Measurements from ENCODE around the gene SH3RF3. TPM values are rescaled to one million over a fixed set of nuclear protein-coding genes. Genes with fewer than 3 reads are reported as not detected.

SH3RF3 gene
- polyA plus RNA-seq, 5 donors: 6.1 to 8.9 (median 7.3) TPM

GRCh38 chr2:109387778-109388469, 258.9 kb downstream of the SH3RF3 start:
- DNase-seq: no peak

- no peak for DNase-seq
These were observed 262.2 kb downstream of the SH3RF3 start for GRCh38 chr2:109391243-109391642.

GRCh38 chr2:109392140-109392539, 263.1 kb downstream of the SH3RF3 start:
- DNase-seq: no peak

GRCh38 chr2:109392816-109393661, 264.0 kb downstream of the SH3RF3 start:
- no peak for DNase-seq

- no peak for DNase-seq
These were observed 264.6 kb downstream of the SH3RF3 start for GRCh38 chr2:109393662-109393972.

GRCh38 chr2:109395494-109396201, 266.6 kb downstream of the SH3RF3 start:
- no peak for DNase-seq

- DNase-seq: no peak
These were observed 267.5 kb downstream of the SH3RF3 start for GRCh38 chr2:109396202-109397180.

GRCh38 chr2:109397893-109398292, 268.9 kb downstream of the SH3RF3 start:
- no peak for DNase-seq

GRCh38 chr2:109398366-109399015, 269.5 kb downstream of the SH3RF3 start:
- DNase-seq: no peak

- no peak for DNase-seq
These were observed 270.1 kb downstream of the SH3RF3 start for GRCh38 chr2:109399066-109399465.

- DNase-seq: no peak
These were observed 271.1 kb downstream of the SH3RF3 start for GRCh38 chr2:109400102-109400501.

GRCh38 chr2:109401370-109401769, 272.4 kb downstream of the SH3RF3 start:
- no peak for DNase-seq

- DNase-seq: no peak
These were observed 273.2 kb downstream of the SH3RF3 start for GRCh38 chr2:109402180-109402579.

GRCh38 chr2:109402980-109403840, 274.2 kb downstream of the SH3RF3 start:
- no peak for DNase-seq

- DNase-seq: no peak
These were observed 274.8 kb downstream of the SH3RF3 start for GRCh38 chr2:109403841-109404201.

GRCh38 chr2:109404681-109405080, 275.7 kb downstream of the SH3RF3 start:
- DNase-seq: no peak

GRCh38 chr2:109405873-109406272, 276.9 kb downstream of the SH3RF3 start:
- no peak for DNase-seq

- DNase-seq: no peak
These were observed 277.3 kb downstream of the SH3RF3 start for GRCh38 chr2:109406301-109406700.

- no peak for DNase-seq
These were observed 278.5 kb downstream of the SH3RF3 start for GRCh38 chr2:109407276-109408042.

Data from right lung (tissue), 5 donors.